Stimulated activated CD4-positive, alpha-beta T cell treated with anti-CD3 and anti-CD28 coated beads, Interleukin-12 subunit alpha, Interleukin-12 subunit beta, amount 100 ng/mL, for 24 hours (primary cell): ENCODE results near the gene ANKRD65.

Experiments used
- DNase-seq, 2 experiments: peaks; one replicate each; pipeline ENCODE4 v3.0.0-alpha.2; 2020; ENCODE audit warnings: low read depth in 2 of 2

ANKRD65 gene

GRCh38 chr1:1442069-1442770 lies 21.1 kb upstream of the ANKRD65 start:
- no peak for DNase-seq

- peak in 1 of 2 experiments; percentile 57 for DNase-seq
Observed at GRCh38 chr1:1441002-1441888, 20.2 kb upstream of the ANKRD65 start.

GRCh38 chr1:1440262-1441001 lies 19.4 kb upstream of the ANKRD65 start:
- DNase-seq, result no peak

- no peak for DNase-seq
Observed at GRCh38 chr1:1439546-1440261, 18.6 kb upstream of the ANKRD65 start.

- no peak for DNase-seq
Observed at GRCh38 chr1:1438531-1439381, 17.7 kb upstream of the ANKRD65 start.

GRCh38 chr1:1437904-1438376 lies 16.9 kb upstream of the ANKRD65 start:
- DNase-seq, result no peak

GRCh38 chr1:1437033-1437903 lies 16.2 kb upstream of the ANKRD65 start:
- no peak for DNase-seq

- DNase-seq, result no peak
Observed at GRCh38 chr1:1436630-1437032, 15.6 kb upstream of the ANKRD65 start.

GRCh38 chr1:1435911-1436629 lies 15.0 kb upstream of the ANKRD65 start:
- DNase-seq, result no peak

- DNase-seq, result peak; percentile 36 to 57
Observed at GRCh38 chr1:1435106-1435903, 14.2 kb upstream of the ANKRD65 start, which contains the start of gene VWA1. TSS of gene VWA1 (plus strand) at chr1:1435690. CDS start at chr1:1435749, 59 bp downstream.

GRCh38 chr1:1434824-1435105 lies 13.7 kb upstream of the ANKRD65 start:
- no peak for DNase-seq

- DNase-seq, result no peak
Observed at GRCh38 chr1:1434131-1434823, 13.2 kb upstream of the ANKRD65 start.

- DNase-seq, result peak; percentile 49 to 62
Observed at GRCh38 chr1:1433804-1434130, 12.7 kb upstream of the ANKRD65 start.

GRCh38 chr1:1432951-1433803 lies 12.1 kb upstream of the ANKRD65 start:
- DNase-seq, result no peak

- DNase-seq, result no peak
Observed at GRCh38 chr1:1432274-1432950, 11.3 kb upstream of the ANKRD65 start.

- no peak for DNase-seq
Observed at GRCh38 chr1:1431845-1432273, 10.8 kb upstream of the ANKRD65 start.
